WTC11 (cell line): ENCODE data around the gene PRF1.

ENCODE experiments used
- CTCF ChIP-seq: fragments of 200-600 bp; IDR thresholded peaks from 2 replicates; pipeline ENCODE4 v1.8.0; 2022; ENCODE audit warnings: antibody characterized with exemption
- TCF7 ChIP-seq: sonication (generic); formaldehyde crosslinking; IDR thresholded peaks from 2 replicates; pipeline ENCODE4 v1.8.0; 2022; ENCODE audit warnings: mild to moderate bottlenecking, low read depth, missing genetic modification reagents, moderate library complexity
- TEAD4 ChIP-seq: sonication (generic); formaldehyde crosslinking; IDR thresholded peaks from 2 replicates; pipeline ENCODE4 v1.8.0; 2022; ENCODE audit warnings: mild to moderate bottlenecking, missing genetic modification reagents
- ZNF671 ChIP-seq: fragments of 250-450 bp; sonication (Bioruptor Pico); IDR thresholded peaks from 2 replicates; pipeline ENCODE4 v1.8.0; 2021; ENCODE audit warnings: mild to moderate bottlenecking
- TF ChIP-seq, protein P1 (sequence below): fragments of 250-450 bp; sonication (Bioruptor Pico); conservative IDR thresholded peaks from 2 replicates; pipeline ENCODE4 v1.9.0; 2021; ENCODE audit warnings: mild to moderate bottlenecking
- TF ChIP-seq, protein P2 (sequence below): sonication (generic); formaldehyde crosslinking; conservative IDR thresholded peaks from 2 replicates; pipeline ENCODE4 v1.8.1; 2023; ENCODE audit warnings: mild to moderate bottlenecking, low read depth, missing genetic modification reagents, moderate library complexity
- TF ChIP-seq, protein P3 (sequence below): sonication (generic); formaldehyde crosslinking; IDR thresholded peaks from 2 replicates; pipeline ENCODE4 v1.8.1; 2022; ENCODE audit warnings: mild to moderate bottlenecking, missing genetic modification reagents, moderate library complexity, borderline replicate concordance

- TF ChIP-seq, protein P1, sequence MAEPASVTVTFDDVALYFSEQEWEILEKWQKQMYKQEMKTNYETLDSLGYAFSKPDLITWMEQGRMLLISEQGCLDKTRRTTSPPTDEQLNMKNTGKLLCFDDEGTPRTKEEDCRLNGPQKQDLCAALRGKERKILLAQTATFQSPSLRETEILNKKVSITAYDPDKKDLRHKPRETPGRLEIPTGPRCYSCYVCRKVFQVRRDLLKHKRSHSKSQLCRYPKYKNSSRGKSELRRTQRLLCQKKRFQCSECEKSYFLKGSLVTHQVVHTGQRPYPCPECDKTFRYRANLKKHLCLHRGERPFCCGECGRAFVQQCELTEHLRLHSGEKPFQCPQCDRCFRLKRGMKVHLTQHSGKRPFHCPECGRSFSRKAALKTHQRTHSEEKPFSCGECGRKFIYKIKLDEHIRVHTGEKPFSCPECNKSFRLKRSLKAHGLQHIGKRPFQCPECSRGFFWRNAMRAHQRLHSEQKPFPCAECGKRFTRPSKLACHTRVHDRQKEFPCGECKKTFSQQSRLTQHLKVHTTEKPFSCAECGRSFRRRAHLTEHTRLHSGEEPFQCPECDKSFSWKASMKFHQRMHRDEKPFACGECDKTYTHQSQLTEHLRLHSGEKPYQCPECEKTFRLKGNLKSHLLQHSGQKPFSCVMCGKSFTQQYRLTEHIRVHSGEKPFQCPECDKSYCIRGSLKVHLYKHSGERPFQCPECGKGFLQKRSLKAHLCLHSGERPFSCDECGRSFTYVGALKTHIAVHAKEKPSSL (CRISPR knock-in tag) = no peak
- TF ChIP-seq ZNF671 = no peak
- no peak for TF ChIP-seq TEAD4 (CRISPR knock-in tag)
- TF ChIP-seq CTCF = no peak
- TF ChIP-seq, protein P2, sequence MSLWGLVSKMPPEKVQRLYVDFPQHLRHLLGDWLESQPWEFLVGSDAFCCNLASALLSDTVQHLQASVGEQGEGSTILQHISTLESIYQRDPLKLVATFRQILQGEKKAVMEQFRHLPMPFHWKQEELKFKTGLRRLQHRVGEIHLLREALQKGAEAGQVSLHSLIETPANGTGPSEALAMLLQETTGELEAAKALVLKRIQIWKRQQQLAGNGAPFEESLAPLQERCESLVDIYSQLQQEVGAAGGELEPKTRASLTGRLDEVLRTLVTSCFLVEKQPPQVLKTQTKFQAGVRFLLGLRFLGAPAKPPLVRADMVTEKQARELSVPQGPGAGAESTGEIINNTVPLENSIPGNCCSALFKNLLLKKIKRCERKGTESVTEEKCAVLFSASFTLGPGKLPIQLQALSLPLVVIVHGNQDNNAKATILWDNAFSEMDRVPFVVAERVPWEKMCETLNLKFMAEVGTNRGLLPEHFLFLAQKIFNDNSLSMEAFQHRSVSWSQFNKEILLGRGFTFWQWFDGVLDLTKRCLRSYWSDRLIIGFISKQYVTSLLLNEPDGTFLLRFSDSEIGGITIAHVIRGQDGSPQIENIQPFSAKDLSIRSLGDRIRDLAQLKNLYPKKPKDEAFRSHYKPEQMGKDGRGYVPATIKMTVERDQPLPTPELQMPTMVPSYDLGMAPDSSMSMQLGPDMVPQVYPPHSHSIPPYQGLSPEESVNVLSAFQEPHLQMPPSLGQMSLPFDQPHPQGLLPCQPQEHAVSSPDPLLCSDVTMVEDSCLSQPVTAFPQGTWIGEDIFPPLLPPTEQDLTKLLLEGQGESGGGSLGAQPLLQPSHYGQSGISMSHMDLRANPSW = no peak
- TF ChIP-seq TCF7 (CRISPR knock-in tag) = no peak
- TF ChIP-seq, protein P3, sequence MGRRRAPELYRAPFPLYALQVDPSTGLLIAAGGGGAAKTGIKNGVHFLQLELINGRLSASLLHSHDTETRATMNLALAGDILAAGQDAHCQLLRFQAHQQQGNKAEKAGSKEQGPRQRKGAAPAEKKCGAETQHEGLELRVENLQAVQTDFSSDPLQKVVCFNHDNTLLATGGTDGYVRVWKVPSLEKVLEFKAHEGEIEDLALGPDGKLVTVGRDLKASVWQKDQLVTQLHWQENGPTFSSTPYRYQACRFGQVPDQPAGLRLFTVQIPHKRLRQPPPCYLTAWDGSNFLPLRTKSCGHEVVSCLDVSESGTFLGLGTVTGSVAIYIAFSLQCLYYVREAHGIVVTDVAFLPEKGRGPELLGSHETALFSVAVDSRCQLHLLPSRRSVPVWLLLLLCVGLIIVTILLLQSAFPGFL = no peak
Measured at GRCh38 chr10:70550459-70550858, 52.1 kb downstream of the PRF1 start.
